Hepatocyte (in vitro differentiated cells): Measurements from ENCODE around the gene SLC16A1. TPM values are rescaled to one million over a fixed set of nuclear protein-coding genes. Genes with fewer than 3 reads are reported as not detected.

Experiments
- DNase-seq: peaks from one replicate; pipeline ENCODE4 v3.0.0-alpha.2; 2016; ENCODE audit warnings: low spot score
- H2AFZ ChIP-seq: fragments of 200-600 bp; sonication (generic); 2 replicates; pipeline ENCODE4 v1.6.0; 2016; ENCODE audit warnings: antibody characterized with exemption, mild to moderate bottlenecking
- H3K27ac ChIP-seq: fragments of 200-600 bp; sonication (generic); 2 replicates; pipeline ENCODE4 v1.5.1; 2016; ENCODE audit warnings: mild to moderate bottlenecking
- H3K27me3 ChIP-seq: fragments of 200-600 bp; sonication (generic); 2 replicates; pipeline ENCODE4 v1.6.1; 2016
- H3K36me3 ChIP-seq: fragments of 200-600 bp; sonication (generic); replicated peaks from 2 replicates; pipeline ENCODE4 v1.5.1; 2016; ENCODE audit warnings: low read depth; ENCODE audit not compliant: insufficient read depth
- H3K4me1 ChIP-seq: fragments of 200-600 bp; sonication (generic); 2 replicates; pipeline ENCODE4 v1.5.1; 2016; ENCODE audit warnings: mild to moderate bottlenecking, moderate library complexity; ENCODE audit not compliant: insufficient read depth
- H3K4me2 ChIP-seq: fragments of 200-600 bp; sonication (generic); 2 replicates; pipeline ENCODE4 v1.6.0; 2016
- H3K4me3 ChIP-seq: fragments of 200-600 bp; sonication (generic); 2 replicates; pipeline ENCODE4 v1.5.1; 2016; ENCODE audit warnings: mild to moderate bottlenecking
- H3K79me2 ChIP-seq: fragments of 200-600 bp; sonication (generic); 2 replicates; pipeline ENCODE4 v1.6.0; 2017; ENCODE audit warnings: mild to moderate bottlenecking
- H3K9me2 ChIP-seq: fragments of 200-600 bp; sonication (generic); replicated peaks from 2 replicates; pipeline ENCODE4 v1.6.0; 2017; ENCODE audit warnings: mild to moderate bottlenecking; ENCODE audit not compliant: insufficient read depth
- H3K9me3 ChIP-seq: fragments of 200-600 bp; sonication (generic); 2 replicates; pipeline ENCODE4 v1.5.1; 2016; ENCODE audit warnings: low read depth, mild to moderate bottlenecking
- H4K20me1 ChIP-seq: fragments of 200-600 bp; sonication (generic); 2 replicates; pipeline ENCODE4 v1.6.0; 2016; ENCODE audit warnings: mild to moderate bottlenecking; ENCODE audit not compliant: insufficient read depth, poor library complexity, severe bottlenecking
- CTCF ChIP-seq: fragments of 200-600 bp; sonication (generic); IDR thresholded peaks from 2 replicates; pipeline ENCODE4 v1.5.1; 2016; ENCODE audit warnings: antibody characterized with exemption, mild to moderate bottlenecking; ENCODE audit not compliant: poor library complexity
- EZH2 ChIP-seq: fragments of 200-600 bp; sonication (generic); IDR thresholded peaks from 2 replicates; pipeline ENCODE4 v1.6.1; 2016; ENCODE audit warnings: antibody characterized with exemption, mild to moderate bottlenecking, borderline replicate concordance
- EZH2phosphoT487 ChIP-seq: fragments of 200-600 bp; sonication (generic); IDR thresholded peaks from one replicate; pipeline ENCODE4 v1.6.1; 2018; ENCODE audit warnings: antibody characterized with exemption, mild to moderate bottlenecking, low read depth, moderate library complexity; ENCODE audit not compliant: unreplicated experiment, severe bottlenecking
- WGBS: methylation state at CpG from one replicate; pipeline ENCODE4 v1.1.6; 2016; ENCODE audit warnings: low lambda C conversion rate; ENCODE audit errors: missing lambda C conversion rate; 5-methylcytosine and 5-hydroxymethylcytosine counted together
- polyA plus RNA-seq: library from polyadenylated mRNA; unstranded; fragments of >200 nt; fragmentation: Nextera tagmentation; extraction: Ambion mirVana; gene quantifications from 2 replicates; pipeline ENCODE4 v1.2.1, GENCODE V29; 2016
- total RNA-seq: library from RNA; depleted of rRNA; stranded (reverse); fragments of >200 nt; gene quantifications from 2 replicates; pipeline ENCODE4 v1.2.3, GENCODE V29; 2014

The SLC16A1 gene
- total and polyA plus RNA-seq, 2 experiments from 2014 or later: 43.7 to 55.1 TPM

GRCh38 chr1:112904831-112905261, 51.1 kb downstream of the SLC16A1 start:
- Histone ChIP-seq H2AFZ (no peak overlapping the region), H3K4me2 (peak overlapping the region; percentile 56)
- peak; percentile 68 for DNase-seq

DNA sequence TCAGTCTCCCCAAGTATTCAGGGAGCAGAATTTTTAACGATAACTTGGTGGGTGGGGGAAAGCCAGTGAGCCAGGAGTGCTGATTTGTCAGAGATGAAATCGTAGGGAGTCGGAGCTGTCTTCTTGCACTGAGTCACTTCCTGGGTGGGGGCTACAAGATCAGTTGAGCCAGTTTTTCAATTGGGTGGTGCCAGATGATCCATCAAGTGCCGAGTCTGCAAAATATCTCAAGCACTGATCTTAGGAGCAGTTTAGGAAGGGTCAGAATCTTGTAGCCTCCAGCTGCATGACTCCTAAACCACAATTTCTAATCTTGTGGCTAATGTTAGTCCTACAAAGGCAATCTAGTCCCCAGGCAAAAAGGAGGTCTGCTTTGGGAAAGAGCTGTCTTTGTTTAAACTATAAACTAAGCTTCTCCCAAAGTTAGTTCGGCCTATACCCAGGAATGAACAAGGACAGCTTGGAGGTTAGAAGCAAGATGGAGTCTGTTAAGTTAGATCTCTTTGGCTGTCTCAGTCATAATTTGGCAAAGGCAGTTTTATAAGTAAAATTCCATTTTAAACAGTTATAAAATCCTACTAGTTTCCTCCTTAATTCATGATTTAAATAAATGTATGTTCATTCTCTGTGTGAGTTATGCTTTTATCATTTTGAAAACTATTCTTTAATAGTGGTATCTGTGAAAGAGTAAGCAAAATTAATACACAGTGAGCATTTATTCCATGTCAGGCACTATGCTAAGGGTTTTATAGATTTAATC, 51.7 kb downstream of the SLC16A1 start:
- H3K79me2 ChIP-seq: no peaks in the 10 kb centered on the region
- no peak overlapping the region for H2AFZ ChIP-seq
- TF ChIP-seq EZH2phosphoT487 (no peak), CTCF (no peak), EZH2 (no peak)
- H3K4me1 ChIP-seq: peaks cover 30% of the 10 kb centered on the region
- H3K4me3 ChIP-seq: no peak overlapping the region
- H4K20me1 ChIP-seq: no peaks in the 10 kb centered on the region
- peak overlapping the region; percentile 96 for H3K27ac ChIP-seq
- WGBS: 57% methylated on average over 5 of the region's 5 CpGs
- H3K9me2 ChIP-seq: no peaks in the 10 kb centered on the region
- no peaks in the 10 kb centered on the region for H3K9me3 ChIP-seq
- no peaks in the 10 kb centered on the region for H3K27me3 ChIP-seq
- DNase-seq: peak; percentile 16
- H3K4me2 ChIP-seq: no peak overlapping the region
- no peaks in the 10 kb centered on the region for H3K36me3 ChIP-seq

More at GRCh38 chr1:112904831-112905261, 51.1 kb downstream of the SLC16A1 start:
- WGBS: 58% methylated on average over 4 of the region's 4 CpGs
- Histone ChIP-seq H3K9me2 (no peaks in the 10 kb centered on the region), H3K36me3 (no peaks in the 10 kb centered on the region), H3K27ac (peak overlapping the region; percentile 96), H3K4me1 (peaks cover 30% of the 10 kb centered on the region), H4K20me1 (no peaks in the 10 kb centered on the region), H3K27me3 (no peaks in the 10 kb centered on the region), H3K4me3 (no peak overlapping the region), H3K79me2 (no peaks in the 10 kb centered on the region), H3K9me3 (no peaks in the 10 kb centered on the region)
- TF ChIP-seq EZH2 (no peak), EZH2phosphoT487 (no peak)

DNA sequence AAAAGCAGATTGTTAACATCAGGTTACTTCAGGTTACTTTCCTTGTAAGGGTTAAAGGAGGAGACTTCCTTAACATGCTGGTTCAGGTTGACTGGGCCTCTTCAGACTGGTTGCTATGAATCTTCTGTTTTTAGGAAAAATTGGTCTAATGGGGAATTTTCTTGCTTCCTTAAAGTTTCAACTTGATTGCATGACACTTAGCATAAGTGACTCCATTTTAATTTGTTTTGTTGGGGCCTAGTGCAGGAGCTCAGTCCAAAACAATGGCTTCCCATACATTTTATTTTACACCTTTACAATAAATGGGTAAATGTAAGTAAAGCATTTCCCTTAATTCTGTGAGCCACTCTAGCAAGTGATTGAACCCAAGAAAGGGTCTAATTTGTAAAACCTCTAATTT, 53.8 kb downstream of the SLC16A1 start:
- H3K4me1 ChIP-seq: peaks cover 30% of the 10 kb centered on the region
- no peaks in the 10 kb centered on the region for H3K27me3 ChIP-seq
- no peaks in the 10 kb centered on the region for H3K79me2 ChIP-seq
- H2AFZ ChIP-seq: no peak overlapping the region
- TF ChIP-seq EZH2phosphoT487 (no peak), EZH2 (no peak), CTCF (no peak)
- DNase-seq: no peak
- H3K4me2 ChIP-seq: no peak overlapping the region
- no peak overlapping the region for H3K27ac ChIP-seq
- H3K4me3 ChIP-seq: no peak overlapping the region
- no peaks in the 10 kb centered on the region for H3K9me2 ChIP-seq
- no peaks in the 10 kb centered on the region for H3K36me3 ChIP-seq
- H4K20me1 ChIP-seq: no peaks in the 10 kb centered on the region
- H3K9me3 ChIP-seq: no peaks in the 10 kb centered on the region

DNA sequence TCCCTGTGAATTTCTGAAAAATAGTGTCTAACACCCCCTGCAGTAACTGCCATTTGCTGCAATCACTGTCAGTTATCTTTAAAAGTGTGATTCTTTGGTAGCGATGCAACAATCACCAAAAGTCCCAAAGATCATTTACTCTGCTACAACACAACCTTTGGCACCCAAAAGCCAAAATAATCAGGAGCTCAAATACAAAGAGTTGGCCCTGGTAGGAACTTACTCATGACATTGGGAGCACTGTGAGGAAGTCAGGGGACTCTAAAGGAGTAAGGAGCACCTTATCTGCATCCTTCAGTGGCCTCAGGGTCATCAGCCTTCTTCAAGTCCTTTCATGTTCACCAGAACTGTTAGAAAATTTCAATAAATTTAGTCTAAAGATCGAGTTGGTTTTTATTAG, 54.6 kb downstream of the SLC16A1 start:
- TF ChIP-seq EZH2phosphoT487: no peak
- WGBS: 84% methylated on average over 2 of the region's 2 CpGs

More for the DNA sequence above, 54.6 kb downstream of the SLC16A1 start:
- Histone ChIP-seq H3K27ac (no peak overlapping the region), H2AFZ (no peak overlapping the region), H3K4me3 (no peak overlapping the region), H3K79me2 (no peaks in the 10 kb centered on the region), H3K4me2 (no peak overlapping the region), H4K20me1 (no peaks in the 10 kb centered on the region), H3K36me3 (no peaks in the 10 kb centered on the region), H3K9me3 (no peaks in the 10 kb centered on the region), H3K9me2 (no peaks in the 10 kb centered on the region), H3K4me1 (peaks cover 28% of the 10 kb centered on the region), H3K27me3 (no peaks in the 10 kb centered on the region)
- DNase-seq: no peak
